HG03039 (cell line): ENCODE measurements around the gene KRT32.

ENCODE experiments used
- ATAC-seq: cut with Tn5 transposase; IDR thresholded peaks from one replicate; pipeline ENCODE4 v1.9.1; 2021; ENCODE audit warnings: mild to moderate bottlenecking, moderate library complexity; ENCODE audit not compliant: unreplicated experiment

KRT32 gene

DNA sequence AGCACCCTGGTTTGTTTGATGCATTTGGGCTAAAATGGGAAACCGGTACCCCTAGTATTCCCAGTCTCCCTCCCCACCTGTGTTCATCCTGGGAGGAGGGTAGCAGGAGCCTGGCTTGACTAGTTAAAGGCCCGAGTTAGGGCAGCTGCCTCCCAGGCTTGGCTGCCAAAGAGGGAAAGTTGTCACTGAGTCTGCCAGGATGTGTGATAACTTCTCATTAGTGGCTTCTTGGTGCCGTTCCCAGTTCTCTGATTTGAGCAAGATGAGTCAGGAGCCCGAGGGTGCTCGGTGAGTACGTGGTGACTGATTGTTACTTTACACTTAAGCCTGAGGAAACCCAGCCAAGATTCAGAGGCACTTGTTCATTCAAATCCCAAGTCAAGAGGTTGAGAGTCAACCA lies 2.5 kb downstream of the KRT32 start:
- ATAC-seq, result no peak

DNA sequence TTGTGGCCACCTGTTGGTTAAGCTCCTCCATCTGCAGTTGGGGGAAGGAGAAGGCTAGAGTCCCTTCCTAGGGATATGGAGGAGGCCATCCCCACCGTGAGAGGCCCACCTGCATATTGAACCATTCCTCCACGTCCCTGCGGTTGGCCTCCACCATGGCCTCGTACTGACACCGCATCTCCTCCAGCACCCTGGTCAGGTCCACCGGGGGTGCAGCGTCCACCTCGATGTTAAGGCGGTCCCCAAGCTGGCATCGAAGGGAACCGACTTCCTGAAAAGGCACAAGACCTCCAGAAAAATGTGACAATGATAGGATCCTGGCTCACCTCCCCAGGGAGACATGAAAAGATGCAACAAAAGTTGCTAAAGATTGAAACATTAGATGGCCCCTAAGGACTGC lies 3.0 kb downstream of the KRT32 start:
- ATAC-seq, result no peak

GRCh38 chr17:41463746-41464145 lies 3.4 kb downstream of the KRT32 start:
- no peak for ATAC-seq

GRCh38 chr17:41462705-41463104 lies 4.5 kb downstream of the KRT32 start:
- ATAC-seq, result no peak

GRCh38 chr17:41457676-41458075 lies 9.5 kb downstream of the KRT32 start:
- ATAC-seq, result no peak

DNA sequence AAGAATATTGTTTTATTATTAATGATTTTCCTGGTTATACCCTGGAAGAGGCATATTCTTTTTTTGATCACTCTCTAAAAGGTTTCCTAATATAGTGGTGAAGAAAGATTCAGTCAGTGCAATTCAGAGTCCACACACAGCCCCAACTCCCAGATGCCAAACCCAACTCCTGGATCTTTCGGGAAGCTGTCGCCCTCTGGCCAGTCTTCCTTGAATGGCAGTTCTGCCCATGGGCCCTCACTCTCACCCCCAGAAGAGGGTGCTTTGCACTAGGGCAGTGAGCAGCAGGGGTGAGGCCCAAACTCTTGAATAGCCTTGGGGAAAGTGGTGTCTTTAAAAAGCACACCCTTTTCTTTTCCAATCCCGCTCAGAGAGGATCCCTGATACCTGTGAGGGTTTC lies 11.0 kb downstream of the KRT32 start:
- ATAC-seq, result no peak

GRCh38 chr17:41455236-41455635 lies 11.9 kb downstream of the KRT32 start:
- ATAC-seq, result no peak

- ATAC-seq, result no peak
These were observed 14.1 kb downstream of the KRT32 start for GRCh38 chr17:41453066-41453465.

- ATAC-seq, result no peak
These were observed 14.9 kb downstream of the KRT32 start for GRCh38 chr17:41452281-41452680.

GRCh38 chr17:41451154-41451728 lies 15.9 kb downstream of the KRT32 start:
- ATAC-seq, result no peak

DNA sequence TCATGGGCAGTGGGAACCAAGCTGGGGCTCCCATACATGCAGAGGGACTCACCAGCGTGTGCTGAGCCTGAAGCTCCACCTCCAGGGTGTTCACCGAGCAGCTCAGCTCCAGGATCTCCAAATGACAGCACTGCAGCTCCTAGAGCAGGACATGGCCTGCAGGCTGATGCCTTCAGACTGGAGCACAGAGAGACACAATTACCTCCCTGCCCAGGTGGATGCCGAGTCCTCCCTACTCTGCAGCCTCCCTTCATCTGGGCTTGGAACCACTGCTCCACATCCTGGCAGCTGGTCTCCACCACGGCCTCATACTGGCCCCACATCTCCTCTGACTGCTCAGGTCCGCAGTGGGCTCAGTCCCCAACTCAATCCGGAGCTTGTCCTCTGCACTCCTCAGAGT lies 18.2 kb downstream of the KRT32 start:
- no peak for ATAC-seq

DNA sequence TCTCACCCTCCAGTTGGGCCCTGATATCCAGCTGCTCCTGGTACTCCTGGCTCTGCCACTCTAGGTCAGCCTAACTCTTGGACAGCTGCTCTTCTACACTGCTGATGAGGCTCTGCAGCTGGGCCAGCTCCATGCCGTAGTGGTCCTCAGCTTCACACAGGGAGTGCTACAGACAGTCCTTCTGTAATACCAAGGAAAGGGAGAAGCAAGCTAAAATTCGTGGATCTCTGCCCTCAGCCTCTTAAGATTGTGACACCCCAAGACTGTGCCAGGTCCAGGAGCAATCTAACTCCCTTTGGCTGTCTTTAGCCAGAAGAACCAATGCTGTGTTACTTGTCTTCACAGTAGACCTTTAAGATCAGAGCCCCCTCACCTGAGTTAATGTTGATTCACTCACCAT lies 18.7 kb downstream of the KRT32 start:
- ATAC-seq, result no peak

- no peak for ATAC-seq
These were observed 20.4 kb downstream of the KRT32 start for GRCh38 chr17:41446806-41447205.

GRCh38 chr17:41444640-41445039 lies 22.5 kb downstream of the KRT32 start:
- ATAC-seq, result no peak

GRCh38 chr17:41444186-41444585 lies 23.0 kb downstream of the KRT32 start:
- ATAC-seq, result no peak

- ATAC-seq, result no peak
These were observed 24.4 kb downstream of the KRT32 start for GRCh38 chr17:41442739-41443138.

- ATAC-seq, result no peak
These were observed 26.6 kb downstream of the KRT32 start, which contains the start of gene KRT38 for GRCh38 chr17:41440531-41441033. Gene KRT38, minus strand, starts transcription at chr17:41440983. Its CDS starts 62 bp downstream, at chr17:41440921.

DNA sequence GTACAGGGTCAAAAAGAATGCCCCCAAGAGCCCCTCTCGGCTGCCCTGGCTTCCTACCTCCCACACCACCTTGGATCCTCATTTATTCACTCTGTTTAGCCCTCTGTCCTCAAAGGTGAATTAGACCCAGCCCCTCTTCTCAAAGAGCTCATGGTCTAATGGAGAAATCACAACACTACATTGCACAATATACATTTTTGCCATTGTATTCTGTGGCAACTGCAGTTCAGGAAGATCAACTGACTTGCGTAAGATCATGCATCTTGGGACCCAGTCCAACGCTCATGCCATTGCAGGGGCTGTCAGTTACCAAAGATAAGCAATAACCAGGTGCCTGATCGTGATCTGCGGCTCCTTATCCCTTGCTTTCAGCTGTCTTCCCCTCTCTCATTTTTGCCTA lies 27.8 kb downstream of the KRT32 start:
- ATAC-seq, result no peak

DNA sequence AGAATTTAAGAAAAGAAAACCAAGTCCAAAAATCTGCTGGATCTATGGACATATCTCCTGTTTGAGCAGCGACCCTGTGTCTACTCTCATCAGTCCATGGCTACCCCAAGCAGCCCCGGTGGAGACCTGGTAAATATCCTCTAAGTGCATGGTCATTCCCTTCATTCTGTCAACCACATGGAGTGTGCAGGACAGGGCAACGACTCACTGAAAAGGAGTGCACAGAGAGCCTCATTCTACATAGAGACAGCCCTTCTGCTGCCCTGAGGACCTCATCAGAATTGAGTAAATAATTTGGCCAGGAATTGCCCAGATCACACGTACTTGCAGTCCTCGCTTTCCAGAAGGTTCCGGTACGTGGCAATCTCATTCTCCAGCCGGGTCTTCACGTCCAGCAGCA lies 29.4 kb downstream of the KRT32 start:
- no peak for ATAC-seq

GRCh38 chr17:41437254-41437653 lies 29.9 kb downstream of the KRT32 start:
- ATAC-seq, result no peak

GRCh38 chr17:41434415-41434814 lies 32.8 kb downstream of the KRT32 start:
- no peak for ATAC-seq

- ATAC-seq, result no peak
These were observed 33.2 kb downstream of the KRT32 start for GRCh38 chr17:41434005-41434404.

- no peak for ATAC-seq
These were observed 33.6 kb downstream of the KRT32 start for GRCh38 chr17:41433586-41433985.
